ENCODE results near the gene STUB1.
"Not testable (repeated sequence)": the region's sequence is repeated elsewhere in the genome, so short reads cannot be mapped to it uniquely, and the experiment has no call there.

Gene STUB1

DNA sequence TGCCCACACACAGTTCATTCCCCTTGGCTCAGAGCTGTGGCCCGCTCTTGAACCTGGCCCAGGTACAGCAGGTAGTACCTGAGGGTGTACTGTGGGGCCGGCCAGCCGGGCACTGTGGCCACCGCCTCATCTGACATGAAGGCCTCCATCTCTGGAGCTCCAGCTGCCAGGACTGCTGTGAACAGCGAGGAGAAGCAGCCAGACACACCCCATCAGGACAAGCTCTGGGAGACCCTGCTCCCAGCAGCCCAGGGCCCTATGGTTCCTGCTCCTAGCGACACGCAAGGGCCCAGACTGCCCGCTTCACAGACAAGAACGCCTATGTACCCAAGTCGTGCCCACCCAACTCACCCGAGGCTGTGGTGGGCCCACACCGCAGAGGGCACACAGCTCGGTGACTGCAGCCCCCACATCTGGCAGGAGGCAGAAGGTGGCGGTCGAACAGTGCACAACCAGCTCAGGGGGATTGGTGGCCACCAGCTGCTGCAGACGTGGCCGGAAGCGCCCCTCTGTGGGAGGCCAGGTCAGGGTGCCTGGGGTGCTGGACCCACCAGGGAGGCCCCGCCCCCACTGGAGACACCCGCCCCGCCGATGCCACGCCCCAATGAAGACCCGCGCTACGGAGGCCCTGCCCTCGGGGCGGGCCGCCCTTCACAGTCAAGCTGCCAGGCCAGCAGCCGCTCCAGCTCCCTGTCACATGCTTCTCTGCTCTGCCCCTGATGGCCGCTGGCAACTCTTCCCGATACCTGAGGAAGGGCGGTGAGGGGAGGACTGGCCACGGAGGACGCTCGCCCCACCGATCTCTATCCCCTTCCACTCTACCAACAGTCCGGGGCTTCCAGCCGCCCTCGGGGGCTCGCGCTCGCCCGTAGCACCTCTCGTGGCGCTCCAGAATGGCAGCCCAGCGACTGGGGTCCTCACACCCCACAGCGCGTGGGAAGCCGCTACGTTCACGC is 1.1 kb upstream of the STUB1 start:
- DNase-seq (ENCODE audit: low spot score) = peak; percentile 52

DNA sequence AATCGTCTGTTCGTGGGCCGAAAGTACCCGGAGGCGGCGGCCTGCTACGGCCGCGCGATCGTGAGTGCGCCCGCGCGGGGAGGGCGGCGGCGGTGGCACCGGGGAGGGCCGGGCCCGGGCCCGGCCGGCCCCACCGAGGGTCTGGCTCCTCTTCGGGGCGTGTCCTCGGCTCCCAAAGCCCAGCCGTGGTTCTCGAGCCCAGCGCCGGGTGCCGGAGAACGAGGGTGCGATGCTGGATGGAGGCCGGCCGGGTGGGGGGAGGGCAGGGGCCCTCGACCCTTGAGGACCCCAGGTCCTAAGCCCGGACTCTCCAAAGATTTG is 375 bp downstream of the STUB1 start:
- no peak for DNase-seq (ENCODE audit: low spot score)

DNA sequence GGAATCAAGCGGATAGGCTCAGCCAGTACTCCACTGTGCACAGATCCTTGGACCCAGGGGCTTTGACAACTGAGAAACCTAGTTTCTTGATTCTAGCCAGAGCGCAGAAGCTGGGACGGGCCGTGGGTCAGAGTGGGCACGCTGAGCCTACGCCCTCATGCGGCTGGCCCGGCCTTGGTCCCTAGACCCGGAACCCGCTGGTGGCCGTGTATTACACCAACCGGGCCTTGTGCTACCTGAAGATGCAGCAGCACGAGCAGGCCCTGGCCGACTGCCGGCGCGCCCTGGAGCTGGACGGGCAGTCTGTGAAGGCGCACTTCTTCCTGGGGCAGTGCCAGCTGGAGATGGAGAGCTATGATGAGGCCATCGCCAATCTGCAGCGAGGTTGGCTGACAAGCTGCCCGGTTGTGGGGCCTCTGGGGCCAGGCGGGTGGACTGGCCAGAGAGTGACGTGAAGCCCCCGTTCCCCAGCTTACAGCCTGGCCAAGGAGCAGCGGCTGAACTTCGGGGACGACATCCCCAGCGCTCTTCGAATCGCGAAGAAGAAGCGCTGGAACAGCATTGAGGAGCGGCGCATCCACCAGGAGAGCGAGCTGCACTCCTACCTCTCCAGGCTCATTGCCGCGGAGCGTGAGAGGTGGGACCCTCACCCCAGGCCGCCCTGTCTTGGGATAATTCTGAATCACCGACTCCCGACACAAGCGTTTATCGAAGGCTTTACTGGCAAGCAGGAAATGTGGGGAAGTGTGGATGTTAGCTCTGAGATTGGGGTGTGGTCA is 946 bp downstream of the STUB1 start:
- no peak for DNase-seq (ENCODE audit: low spot score)

DNA sequence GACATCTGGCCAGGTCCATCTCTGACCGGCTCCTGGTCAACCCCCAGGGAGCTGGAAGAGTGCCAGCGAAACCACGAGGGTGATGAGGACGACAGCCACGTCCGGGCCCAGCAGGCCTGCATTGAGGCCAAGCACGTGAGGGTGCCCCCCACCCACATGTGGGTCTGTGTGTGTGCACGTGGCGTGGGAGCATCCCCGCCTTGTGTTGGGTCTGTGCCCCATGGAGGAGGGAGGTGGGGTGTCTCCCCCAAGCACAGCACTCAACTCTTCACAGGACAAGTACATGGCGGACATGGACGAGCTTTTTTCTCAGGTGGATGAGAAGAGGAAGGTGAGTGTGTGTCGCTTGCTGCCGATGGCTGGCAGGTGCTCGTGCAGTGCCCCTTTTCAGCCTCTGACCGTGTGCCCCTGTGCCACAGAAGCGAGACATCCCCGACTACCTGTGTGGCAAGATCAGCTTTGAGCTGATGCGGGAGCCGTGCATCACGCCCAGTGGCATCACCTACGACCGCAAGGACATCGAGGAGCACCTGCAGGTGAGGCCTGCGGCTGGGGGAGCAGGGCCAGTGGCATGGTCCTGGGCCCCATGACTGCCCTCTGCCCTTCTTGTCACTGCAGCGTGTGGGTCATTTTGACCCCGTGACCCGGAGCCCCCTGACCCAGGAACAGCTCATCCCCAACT is 1.7 kb downstream of the STUB1 start:
- no peak for DNase-seq (ENCODE audit: low spot score)

DNA sequence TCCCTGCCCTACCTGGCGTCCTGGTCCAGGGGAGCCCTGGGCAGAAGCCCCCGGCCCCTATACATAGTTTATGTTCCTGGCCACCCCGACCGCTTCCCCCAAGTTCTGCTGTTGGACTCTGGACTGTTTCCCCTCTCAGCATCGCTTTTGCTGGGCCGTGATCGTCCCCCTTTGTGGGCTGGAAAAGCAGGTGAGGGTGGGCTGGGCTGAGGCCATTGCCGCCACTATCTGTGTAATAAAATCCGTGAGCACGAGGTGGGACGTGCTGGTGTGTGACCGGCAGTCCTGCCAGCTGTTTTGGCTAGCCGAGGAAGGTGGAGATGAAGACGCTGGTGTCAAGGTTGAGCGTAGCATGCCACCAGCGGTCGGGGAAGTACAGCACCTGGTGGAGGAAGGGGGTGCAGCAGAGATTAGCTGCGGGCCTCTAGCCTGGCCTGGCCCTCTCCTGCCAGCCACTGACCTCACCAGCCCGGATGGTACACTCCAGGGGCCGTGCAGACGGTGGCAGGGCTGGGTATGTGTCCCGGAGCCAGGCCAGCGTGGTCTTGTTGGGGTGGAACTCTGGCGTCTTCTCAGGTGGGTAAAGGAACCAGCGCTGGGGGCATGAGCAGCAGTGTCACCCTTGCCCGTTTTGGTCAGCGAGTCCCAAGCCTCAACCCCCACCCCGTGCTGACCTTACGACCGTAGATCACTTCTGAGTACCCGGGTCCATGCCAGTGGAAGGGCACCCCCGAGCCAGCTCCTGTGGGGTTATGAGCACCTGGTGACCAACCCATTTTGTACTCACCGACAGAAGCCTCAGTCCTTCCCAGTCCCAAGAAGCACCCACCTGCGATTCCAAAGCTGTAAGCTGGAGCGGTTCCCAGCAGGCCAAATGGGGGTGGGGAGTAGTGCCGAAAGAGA is 2.5 kb downstream of the STUB1 start:
- DNase-seq (ENCODE audit: low spot score) = no peak

DNA sequence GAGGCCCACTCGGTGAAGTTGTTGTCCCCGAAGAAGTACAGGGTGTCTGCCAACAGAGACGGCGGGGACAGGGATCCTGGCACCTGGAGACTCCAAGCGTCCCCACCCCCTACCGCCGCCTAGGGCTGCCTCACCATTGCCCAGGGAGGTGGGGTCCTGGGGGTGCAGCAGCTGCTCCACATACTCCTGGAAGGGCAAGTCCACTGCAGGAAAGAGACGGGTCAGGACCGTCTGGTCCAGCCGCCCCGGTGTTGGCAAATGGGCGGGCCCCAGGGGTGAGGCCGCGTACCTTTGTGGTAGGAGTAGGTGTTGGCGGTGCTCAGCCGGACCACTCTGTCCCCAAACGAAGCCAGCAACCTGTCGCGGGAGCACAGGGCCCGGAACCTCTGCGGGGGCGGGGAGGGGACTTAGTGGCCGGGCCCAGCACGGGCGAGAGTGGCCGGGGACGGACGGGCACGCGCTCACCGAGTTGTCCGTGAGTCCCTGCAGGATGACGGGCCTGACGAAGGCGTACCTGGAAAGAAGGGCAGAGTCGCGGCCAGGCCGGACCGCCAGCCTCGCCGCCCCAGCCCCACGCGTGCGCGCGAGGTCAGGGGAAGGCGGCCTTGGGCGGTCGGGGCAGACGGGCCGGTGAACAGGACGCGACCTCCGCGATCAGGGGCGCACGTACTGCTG is 3.3 kb downstream of the STUB1 start:
- no peak for DNase-seq (ENCODE audit: low spot score)

DNA sequence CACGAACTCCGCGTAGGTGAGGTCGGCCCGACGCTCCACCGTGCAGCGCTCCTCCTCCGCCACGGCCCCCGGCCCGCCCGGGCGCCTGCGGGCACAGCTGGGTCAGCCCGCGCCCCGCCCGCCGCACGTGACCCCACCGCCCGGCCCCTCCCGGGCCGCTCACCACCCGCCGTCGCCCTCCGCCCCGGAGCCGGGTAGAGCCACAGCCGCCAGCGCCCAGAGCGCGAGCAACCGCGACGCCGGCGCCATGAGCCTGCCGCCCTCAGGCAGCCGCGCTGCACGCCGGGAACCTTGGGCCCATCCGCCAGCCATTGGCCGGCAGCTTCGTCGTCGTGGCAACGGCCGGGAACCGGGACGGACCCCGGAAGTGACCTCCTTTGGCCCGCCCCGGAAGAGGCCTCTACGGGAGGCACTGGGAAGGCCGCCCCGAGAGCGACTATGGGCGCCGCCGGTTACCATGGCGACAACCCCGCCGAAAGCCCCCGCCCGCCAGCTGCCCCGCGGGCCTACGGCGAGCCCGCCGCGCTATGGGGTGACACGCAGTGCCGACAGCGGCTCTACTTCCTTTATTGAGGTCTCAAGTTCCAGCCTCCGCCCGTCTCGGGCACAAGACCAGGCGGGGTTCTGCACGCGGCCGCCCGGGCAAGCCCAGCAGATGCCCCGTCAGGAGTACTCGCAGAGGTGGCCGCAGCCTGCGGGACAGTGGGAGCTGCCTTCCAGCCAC is 4.0 kb downstream of the STUB1 start, which contains the start of gene JMJD8:
TSS of gene JMJD8 (minus strand) at position 264 of the 724 bp plus-strand sequence. CDS start at position 249, 15 bp downstream.
- DNase-seq (ENCODE audit: low spot score) = peak; percentile 97

DNA sequence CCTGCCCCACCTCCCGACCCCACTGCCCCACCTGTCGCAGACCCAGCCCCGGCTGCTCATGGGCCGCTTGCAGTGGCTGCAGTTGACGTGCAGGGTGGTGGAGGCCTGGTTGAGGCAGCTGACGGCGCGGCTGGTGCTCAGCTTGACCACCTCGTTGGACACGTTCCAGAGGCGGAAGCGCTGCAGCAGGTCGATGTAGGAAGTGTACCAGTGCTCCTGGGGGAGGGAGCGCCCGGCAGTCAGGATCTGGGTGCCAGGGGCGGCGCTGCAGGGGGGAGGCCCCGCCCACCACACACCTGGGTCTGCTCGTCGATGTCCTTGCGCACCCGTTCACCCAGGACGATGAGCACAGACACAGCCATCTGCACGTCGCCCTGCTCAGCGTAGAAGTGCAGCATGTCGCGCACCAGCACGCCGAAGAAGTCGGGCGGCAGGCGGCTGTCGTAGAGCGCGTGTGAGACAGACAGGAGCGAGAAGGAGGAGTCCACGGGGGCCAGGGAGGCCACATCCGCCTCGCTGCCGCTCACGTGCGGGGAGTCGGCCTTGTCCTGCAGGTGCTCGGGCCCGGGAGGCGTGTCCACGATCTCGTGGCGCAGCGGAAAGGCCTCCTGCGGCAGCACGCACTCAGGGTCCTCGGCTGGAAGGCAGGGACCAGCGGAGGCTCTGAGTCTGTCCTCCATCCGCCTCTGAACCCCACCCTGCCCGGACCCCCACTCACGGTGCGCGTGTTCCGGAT is 4.9 kb downstream of the STUB1 start:
- no peak for DNase-seq (ENCODE audit: low spot score)

DNA sequence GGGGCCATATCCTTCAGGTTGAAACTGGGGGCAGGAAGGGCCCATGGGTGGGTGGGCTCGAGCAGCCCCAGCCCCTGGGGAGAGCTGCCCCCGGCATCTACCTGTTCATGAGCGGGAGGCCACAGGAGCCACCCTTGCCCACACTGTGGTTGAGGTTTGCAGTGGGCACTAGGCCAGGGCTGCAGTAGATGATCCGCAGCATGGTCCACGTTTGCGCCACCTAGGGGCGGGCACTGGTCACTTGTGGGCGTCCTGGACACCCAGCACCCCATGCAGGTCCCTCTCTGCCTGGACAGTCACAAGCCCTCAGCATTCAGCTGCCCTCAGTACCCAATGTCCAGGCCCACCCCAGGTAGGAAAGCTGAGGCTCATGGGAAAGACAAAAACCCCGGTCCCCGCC is 5.8 kb downstream of the STUB1 start:
- no peak for DNase-seq (ENCODE audit: low spot score)

DNA sequence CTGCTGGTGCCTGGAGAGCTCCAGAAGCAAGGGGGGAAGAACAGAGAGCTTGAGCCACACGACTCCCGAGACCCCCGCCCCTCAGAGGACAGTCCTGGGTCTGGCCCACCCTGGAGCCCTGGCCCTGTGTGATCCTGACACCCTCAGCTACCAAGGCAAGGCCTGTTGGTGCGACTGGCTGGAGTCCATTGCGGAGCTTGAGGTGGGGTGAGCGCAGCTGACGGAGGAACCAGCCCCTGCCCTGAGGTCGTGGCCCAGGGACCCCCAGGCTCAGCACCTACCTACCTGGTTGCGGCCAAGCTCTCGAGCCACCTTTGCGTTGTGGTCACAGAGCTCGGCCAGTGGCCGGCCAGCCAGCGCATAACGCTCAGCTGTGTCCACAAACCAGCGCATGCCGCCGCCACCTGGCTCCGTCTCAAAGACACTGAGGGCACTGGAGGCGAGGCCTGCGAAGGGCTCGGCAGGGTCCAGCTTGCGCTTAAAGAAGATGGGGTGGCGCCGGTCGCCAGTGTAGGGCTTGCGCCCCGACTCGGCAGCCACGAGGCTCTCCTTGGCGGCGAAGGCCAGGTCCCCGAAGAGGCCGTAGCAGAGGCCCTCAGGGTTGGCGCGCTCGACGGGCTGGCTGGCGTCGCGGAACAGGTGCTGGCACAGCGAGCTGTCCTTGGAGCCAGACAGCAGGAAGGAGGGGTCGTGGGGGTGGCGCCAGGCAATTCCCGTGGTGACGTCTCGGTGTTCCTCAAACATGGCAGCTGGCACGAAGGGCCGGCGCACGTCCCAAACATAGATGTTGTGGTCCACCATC is 6.5 kb downstream of the STUB1 start:
- DNase-seq (ENCODE audit: low spot score) = no peak

DNA sequence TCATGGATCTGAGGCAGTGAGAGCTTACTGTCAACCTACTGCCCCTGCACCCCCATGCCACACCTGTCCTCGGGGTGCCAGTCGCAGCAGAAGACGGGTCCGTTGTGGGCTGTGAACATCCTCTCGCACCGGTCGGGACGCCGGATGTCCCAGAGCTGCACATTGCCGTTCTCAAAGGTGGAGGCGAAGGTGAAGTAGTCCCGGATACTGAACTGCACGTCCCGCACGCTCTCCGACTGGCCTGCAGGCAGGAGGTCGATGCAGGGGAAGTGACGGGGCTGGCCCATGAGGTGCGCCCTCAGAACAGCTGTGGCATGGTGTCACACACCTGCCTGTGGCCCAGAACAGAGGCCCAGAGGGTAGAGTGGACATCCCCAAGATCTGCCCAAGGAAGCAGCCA is 7.3 kb downstream of the STUB1 start:
- no peak for DNase-seq (ENCODE audit: low spot score)

DNA sequence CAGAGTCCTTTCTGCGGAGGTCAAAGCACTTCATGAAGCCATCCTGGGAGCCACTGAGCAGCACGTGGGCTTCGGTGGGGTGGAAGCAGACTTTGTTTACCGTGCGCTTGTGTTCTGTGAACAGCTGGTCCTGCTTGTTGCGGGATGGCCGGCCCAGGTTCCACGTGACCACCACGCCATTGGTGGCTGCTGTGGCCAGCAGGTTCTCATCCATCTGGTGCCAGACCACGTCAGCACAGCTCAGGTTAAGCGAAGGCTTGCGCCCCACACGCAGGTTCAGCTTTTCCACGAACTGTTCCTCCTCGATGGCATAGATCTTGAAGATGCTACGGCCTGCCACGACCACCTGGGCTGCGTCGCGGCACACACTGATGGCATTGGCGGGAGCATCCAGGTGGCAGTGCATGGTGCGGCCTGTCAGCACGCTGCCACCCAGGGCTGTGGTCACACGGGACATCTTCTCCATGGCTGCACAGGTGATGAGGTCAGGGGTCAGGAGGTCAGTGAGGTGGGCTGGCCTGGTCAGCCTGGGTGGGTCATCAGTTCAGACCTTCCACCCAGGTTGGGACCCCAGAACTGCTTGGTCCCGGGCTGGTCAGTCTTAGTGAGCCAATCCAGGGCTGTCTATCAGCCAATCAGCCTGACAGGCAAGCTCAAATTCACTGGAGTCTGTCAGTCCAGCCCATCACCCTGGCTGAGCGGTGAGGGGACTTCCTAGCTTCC is 9.1 kb downstream of the STUB1 start:
- DNase-seq (ENCODE audit: low spot score) = no peak

DNA sequence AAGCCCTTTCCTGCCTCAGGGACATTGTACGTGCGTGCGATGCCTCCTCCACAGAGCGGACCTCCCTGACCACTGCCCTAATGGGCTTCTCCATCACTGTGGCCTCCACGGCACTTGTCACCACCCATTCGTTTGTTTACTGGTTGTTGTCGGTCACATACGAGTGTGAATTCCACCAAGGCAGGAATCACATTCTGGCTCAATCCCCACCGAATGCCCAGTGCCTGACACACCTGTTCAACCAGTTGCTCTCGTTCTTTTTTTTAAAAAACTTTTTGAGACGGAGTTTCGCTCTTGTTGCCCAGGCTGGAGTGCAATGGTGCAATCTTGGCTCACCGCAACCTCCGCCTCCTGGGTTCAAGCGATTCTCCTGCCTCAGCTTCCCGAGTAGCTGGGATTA is 11.0 kb downstream of the STUB1 start:
- not testable (repeated sequence) for DNase-seq (ENCODE audit: low spot score)

DNA sequence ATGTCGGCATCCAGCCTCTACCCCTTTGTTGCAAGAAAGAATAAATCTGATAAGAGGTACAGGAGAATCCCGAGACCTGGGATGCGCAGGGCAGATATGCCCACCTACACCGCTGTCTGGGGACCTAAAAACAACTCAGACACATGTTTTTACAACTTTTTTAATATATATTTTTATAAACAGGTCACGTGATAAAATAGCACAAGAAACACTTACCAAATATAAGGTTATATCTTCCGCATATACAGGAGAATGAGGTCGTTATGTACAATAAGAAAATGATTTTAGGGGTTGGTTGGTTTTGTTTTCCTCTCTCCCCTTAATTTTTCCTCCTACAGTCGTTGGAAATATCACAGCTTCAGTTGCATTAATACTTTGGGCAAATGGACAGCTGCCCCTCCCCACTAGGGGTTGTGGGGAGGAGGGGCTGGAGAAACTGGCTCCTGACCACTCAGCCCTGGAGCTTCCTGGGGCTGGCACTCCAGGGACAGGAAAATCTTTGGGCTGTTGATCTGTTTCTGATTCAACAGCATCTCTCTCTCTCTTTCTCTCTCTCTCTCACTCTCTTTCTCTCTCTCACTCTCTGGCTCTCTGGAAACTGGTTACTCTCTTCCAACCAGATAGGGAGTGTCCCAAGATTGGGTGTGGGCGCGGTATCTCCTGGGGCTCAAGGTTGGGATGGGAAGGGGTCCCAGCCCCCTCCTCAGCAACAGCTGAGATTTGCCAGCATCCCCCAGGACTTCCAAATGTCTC is 12.3 kb downstream of the STUB1 start:
- no peak for DNase-seq (ENCODE audit: low spot score)

DNA sequence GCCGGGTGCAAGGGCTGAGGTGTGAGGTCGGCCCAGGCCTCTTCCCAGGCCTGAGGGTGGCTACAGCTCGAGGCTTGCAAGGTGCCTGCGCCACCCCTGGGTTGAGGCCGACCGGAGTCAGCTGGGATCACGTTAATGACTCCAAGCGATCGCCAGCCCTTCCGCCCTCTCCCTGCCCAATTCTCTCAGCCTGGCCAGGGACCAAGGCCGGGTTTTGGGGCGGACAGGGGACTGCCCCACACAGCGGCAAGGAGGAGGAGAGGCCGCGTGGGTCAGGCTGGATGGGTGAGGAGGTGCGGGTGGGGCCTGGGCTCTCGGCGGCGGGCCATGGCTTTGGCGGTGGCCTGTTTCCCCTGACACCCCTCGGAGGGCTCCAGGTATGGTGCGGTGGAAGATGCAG is 13.2 kb downstream of the STUB1 start:
- no peak for DNase-seq (ENCODE audit: low spot score)

DNA sequence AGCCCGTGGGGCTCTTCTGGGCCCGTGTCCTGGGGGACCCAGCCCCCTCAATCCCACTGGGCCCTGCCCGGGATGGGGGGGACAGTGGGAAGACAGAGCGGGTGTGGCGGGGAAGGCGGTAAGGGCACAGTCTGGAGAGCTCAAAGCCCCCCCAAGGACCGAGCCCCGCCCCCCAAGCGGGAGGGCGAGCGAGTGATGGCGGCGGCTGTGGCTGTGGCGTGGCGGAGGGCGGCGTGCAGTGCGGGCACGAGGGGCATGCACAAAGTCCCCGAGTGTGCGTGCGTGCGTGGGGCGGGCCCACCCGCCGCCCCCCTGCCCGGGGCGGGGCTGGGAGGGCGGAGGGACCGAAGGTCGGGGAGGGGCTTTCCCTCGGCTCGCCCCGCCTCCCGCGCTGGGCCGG is 13.6 kb downstream of the STUB1 start:
- no peak for DNase-seq (ENCODE audit: low spot score)

DNA sequence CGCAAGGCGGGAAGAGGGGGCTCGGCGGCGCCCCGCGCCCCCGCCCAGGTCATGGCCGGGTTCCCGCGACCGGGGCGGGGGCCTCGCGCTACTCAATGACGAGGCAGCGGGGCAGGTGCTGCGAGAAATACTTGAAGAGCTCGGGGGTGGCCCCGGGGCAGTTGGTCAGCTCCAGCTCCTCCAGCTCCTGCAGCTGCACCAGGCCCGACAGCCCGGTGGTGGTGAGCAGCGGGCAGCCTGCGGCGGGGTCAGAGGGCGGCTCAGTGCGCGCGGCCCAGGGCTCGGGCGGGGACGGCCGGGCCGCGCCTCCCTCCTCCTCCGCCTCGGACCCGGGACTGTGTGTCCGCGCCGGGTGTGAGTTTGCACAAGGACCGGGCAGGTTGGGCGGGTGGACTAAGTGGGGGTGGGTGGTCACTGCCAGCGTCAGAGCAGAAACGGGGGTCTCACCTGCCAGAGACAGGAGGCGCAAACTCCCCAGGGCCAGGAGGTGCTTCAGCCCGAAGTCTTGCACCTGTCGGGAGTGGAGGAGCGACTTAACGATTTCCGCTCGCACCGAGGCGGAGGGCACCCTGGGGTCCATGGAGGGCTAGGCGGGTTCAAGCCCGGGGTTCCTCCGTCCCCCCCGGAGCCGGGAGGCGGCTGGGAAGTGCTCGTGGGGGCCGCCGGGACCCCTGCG is 14.1 kb downstream of the STUB1 start:
- no peak for DNase-seq (ENCODE audit: low spot score)

Data from activated CD4-positive, alpha-beta T cell treated with anti-CD3 and anti-CD28 coated beads, Interleukin-2, Interleukin-4, amounts not matched to agents 100 ng/mL and 50 ng/mL, durations not matched to agents 16 hours and 8 hours (primary cell).